Upper lobe of left lung (tissue), 6 donors: ENCODE measurements around the gene SPOCK1. TPM values are rescaled to one million over a fixed set of nuclear protein-coding genes. Genes with fewer than 3 reads are reported as not detected.

ENCODE experiments used
- ATAC-seq, 2 donors: fragments of 200-7000 bp; cut with Tn5 transposase; one replicate each; pipeline ENCODE4 v1.9.1; 2022; ENCODE audit warnings: mild to moderate bottlenecking in 2 of 2, moderate library complexity in 2 of 2; ENCODE audit not compliant: low FRiP score in 2 of 2
- DNase-seq, 2 donors: peaks; one replicate each; pipeline ENCODE4 v3.0.0-alpha.2; 2019 to 2020
- H3K27ac ChIP-seq, 4 donors: fragments of 200-600 bp; sonication (generic); one replicate each; pipeline ENCODE4 v1.5.1; 2016 to 2019
- H3K27me3 ChIP-seq, 4 donors: fragments of 200-600 bp; sonication (generic); one replicate each; pipeline ENCODE4 v1.5.1; 2017 to 2019
- H3K36me3 ChIP-seq, 4 donors: fragments of 200-600 bp; sonication (generic); one replicate each; pipeline ENCODE4 v1.5.1; 2016 to 2019
- H3K4me1 ChIP-seq, 4 donors: fragments of 200-600 bp; sonication (generic); one replicate each; pipeline ENCODE4 v1.5.1; 2018 to 2019
- H3K4me3 ChIP-seq, 4 donors: fragments of 200-600 bp; sonication (generic); one replicate each; pipeline ENCODE4 v1.5.1; 2017 to 2019; ENCODE audit warnings: mild to moderate bottlenecking in 2 of 4, moderate library complexity in 1 of 4
- H3K9me3 ChIP-seq, 4 donors: fragments of 200-600 bp; sonication (generic); one replicate each; pipeline ENCODE4 v1.5.1; 2018 to 2019
- CTCF ChIP-seq, 6 experiments: fragments of 450-650 bp in 4 of 6; fragments of 200-600 bp in 2 of 6; sonication (generic) in 2 of 6; IDR thresholded peaks; one replicate each; pipeline ENCODE4 v1.5.1; 2016 to 2019; ENCODE audit warnings: antibody characterized with exemption in 6 of 6
- EP300 ChIP-seq, 4 donors: sonication (generic); formaldehyde crosslinking; IDR thresholded peaks; one replicate each; pipeline ENCODE4 v1.5.1; 2017; ENCODE audit warnings: antibody characterized with exemption in 4 of 4, control low read depth in 2 of 4
- POLR2A ChIP-seq, 4 donors: fragments of 450-650 bp; IDR thresholded peaks; one replicate each; pipeline ENCODE4 v1.5.1; 2016 to 2017; ENCODE audit warnings: antibody characterized with exemption in 4 of 4, mild to moderate bottlenecking in 2 of 4
- POLR2AphosphoS5 ChIP-seq, 2 donors: sonication (generic); formaldehyde crosslinking; IDR thresholded peaks; one replicate each; pipeline ENCODE4 v1.5.1; 2017; ENCODE audit warnings: antibody characterized with exemption in 2 of 2
- WGBS, 2 donors: methylation state at CpG; one replicate each; pipeline ENCODE4 v1.1.5; 2017 to 2018; 5-methylcytosine and 5-hydroxymethylcytosine counted together
- total RNA-seq, 6 donors: library from RNA; depleted of rRNA in 4 of 6; stranded (reverse); fragments of >200 nt in 4 of 6; gene quantifications; one replicate each; pipeline versions ENCODE4 v1.1.0 to v1.2.1, GENCODE V29; 2016 to 2021
- donor health status: DM: no; HTN: no; CAD: no; lungs with moderate emphysema.
- donor health status: DM: no; HTN: yes; CAD: no; lungs with severe emphysema.

SPOCK1 gene
- total RNA-seq, 6 donors from 2014 or later: 0.33 to 16.6 (median 2.0) TPM; not detected in 1

- H3K9me3 ChIP-seq: no peaks in the 10 kb centered on the region
- H3K4me3 ChIP-seq: no peak overlapping the region
- DNase-seq (no peak), ATAC-seq (no peak)
- TF ChIP-seq CTCF (IDR thresholded peaks at IDR 0.05) (no peak), POLR2A (IDR thresholded peaks at IDR 0.05) (no peak), POLR2AphosphoS5 (IDR thresholded peaks at IDR 0.05) (no peak), EP300 (IDR thresholded peaks at IDR 0.05) (no peak)
- H3K27me3 ChIP-seq: no peaks in the 10 kb centered on the region
- H3K27ac ChIP-seq: no peak overlapping the region
- H3K4me1 ChIP-seq: no peaks in the 10 kb centered on the region
- H3K36me3 ChIP-seq: no peaks in the 10 kb centered on the region
Observed at GRCh38 chr5:137231540-137231939, 267.6 kb downstream of the SPOCK1 start.

GRCh38 chr5:137228816-137229215, 270.3 kb downstream of the SPOCK1 start:
- ATAC-seq (no peak), DNase-seq (no peak)
- H3K4me1 ChIP-seq: no peaks in the 10 kb centered on the region
- 82 to 92% methylated on average over 4 of the region's 4 CpGs for WGBS, 2 donors
- no peaks in the 10 kb centered on the region for H3K36me3 ChIP-seq
- no peak overlapping the region for H3K27ac ChIP-seq
- H3K27me3 ChIP-seq: no peaks in the 10 kb centered on the region
- H3K4me3 ChIP-seq: no peak overlapping the region
- no peaks in the 10 kb centered on the region for H3K9me3 ChIP-seq
- no peak for TF ChIP-seq POLR2AphosphoS5 (IDR thresholded peaks at IDR 0.05)
- TF ChIP-seq EP300 (IDR thresholded peaks at IDR 0.05): no peak
- TF ChIP-seq POLR2A (IDR thresholded peaks at IDR 0.05): no peak
- TF ChIP-seq CTCF (IDR thresholded peaks at IDR 0.05): no peak

- TF ChIP-seq POLR2A (IDR thresholded peaks at IDR 0.05): no peak
- no peak for TF ChIP-seq CTCF (IDR thresholded peaks at IDR 0.05)
- TF ChIP-seq POLR2AphosphoS5 (IDR thresholded peaks at IDR 0.05): no peak
- no peak for TF ChIP-seq EP300 (IDR thresholded peaks at IDR 0.05)
- H3K4me3 ChIP-seq: no peak overlapping the region
- no peaks in the 10 kb centered on the region for H3K36me3 ChIP-seq
- ATAC-seq (no peak), DNase-seq (no peak)
- WGBS, 2 donors: 62 to 64% methylated on average over 3 of the region's 3 CpGs
- H3K27ac ChIP-seq: no peak overlapping the region
- no peaks in the 10 kb centered on the region for H3K27me3 ChIP-seq
- H3K9me3 ChIP-seq: no peaks in the 10 kb centered on the region
- no peaks in the 10 kb centered on the region for H3K4me1 ChIP-seq
Observed at GRCh38 chr5:137226081-137226480, 273.0 kb downstream of the SPOCK1 start.

GRCh38 chr5:137223324-137224295, 275.5 kb downstream of the SPOCK1 start:
- Histone ChIP-seq H3K4me3 (no peak overlapping the region), H3K27ac (no peak overlapping the region), H3K27me3 (no peaks in the 10 kb centered on the region), H3K36me3 (no peaks in the 10 kb centered on the region), H3K9me3 (no peaks in the 10 kb centered on the region), H3K4me1 (no peaks in the 10 kb centered on the region)
- DNase-seq (no peak), ATAC-seq (no peak)
- no peak for TF ChIP-seq POLR2AphosphoS5 (IDR thresholded peaks at IDR 0.05)
- TF ChIP-seq POLR2A (IDR thresholded peaks at IDR 0.05): no peak
- no peak for TF ChIP-seq CTCF (IDR thresholded peaks at IDR 0.05)
- no peak for TF ChIP-seq EP300 (IDR thresholded peaks at IDR 0.05)
- WGBS, 2 donors: 72 to 84% methylated on average over 4 of the region's 4 CpGs
